SJSA1 (cell line): ENCODE measurements around the gene FRMD3. TPM values are rescaled to one million over a fixed set of nuclear protein-coding genes. Genes with fewer than 3 reads are reported as not detected.
"Not testable (repeated sequence)": the region's sequence is repeated elsewhere in the genome, so short reads cannot be mapped to it uniquely, and the experiment has no call there.

Experiments
- DNase-seq, 2 experiments: peaks; one replicate each; pipeline ENCODE4 v3.0.0-alpha.2; 2015 to 2020; ENCODE audit warnings: low spot score in 2 of 2, low read depth in 1 of 2
- H3K27ac ChIP-seq: fragments of 250-450 bp; sonication (Bioruptor Pico); 2 replicates; pipeline ENCODE4 v1.5.1; 2020; ENCODE audit warnings: mild to moderate bottlenecking, moderate library complexity
- H3K27me3 ChIP-seq: fragments of 250-450 bp; sonication (Bioruptor Pico); replicated peaks from 2 replicates; pipeline ENCODE4 v1.5.1; 2020; ENCODE audit warnings: mild to moderate bottlenecking, moderate library complexity
- H3K36me3 ChIP-seq: fragments of 250-450 bp; sonication (Bioruptor Pico); 2 replicates; pipeline ENCODE4 v1.5.1; 2020; ENCODE audit warnings: mild to moderate bottlenecking
- H3K4me1 ChIP-seq: fragments of 250-450 bp; sonication (Bioruptor Pico); replicated peaks from 2 replicates; pipeline ENCODE4 v1.6.1; 2021; ENCODE audit warnings: mild to moderate bottlenecking
- H3K4me3 ChIP-seq: fragments of 250-450 bp; sonication (Bioruptor Pico); 2 replicates; pipeline ENCODE4 v1.5.1; 2020; ENCODE audit warnings: mild to moderate bottlenecking
- H3K9me3 ChIP-seq: fragments of 250-450 bp; sonication (Bioruptor Pico); replicated peaks from 2 replicates; pipeline ENCODE4 v1.5.1; 2020; ENCODE audit warnings: mild to moderate bottlenecking
- total RNA-seq: library from RNA; depleted of rRNA; stranded (reverse); fragments of >200 nt; shearing (Covaris generic); gene quantifications from 2 replicates; pipeline ENCODE4 v1.2.3, GENCODE V29; 2014

Gene FRMD3
- total RNA-seq, 1 experiment from 2014 or later: 15.5 TPM

DNA sequence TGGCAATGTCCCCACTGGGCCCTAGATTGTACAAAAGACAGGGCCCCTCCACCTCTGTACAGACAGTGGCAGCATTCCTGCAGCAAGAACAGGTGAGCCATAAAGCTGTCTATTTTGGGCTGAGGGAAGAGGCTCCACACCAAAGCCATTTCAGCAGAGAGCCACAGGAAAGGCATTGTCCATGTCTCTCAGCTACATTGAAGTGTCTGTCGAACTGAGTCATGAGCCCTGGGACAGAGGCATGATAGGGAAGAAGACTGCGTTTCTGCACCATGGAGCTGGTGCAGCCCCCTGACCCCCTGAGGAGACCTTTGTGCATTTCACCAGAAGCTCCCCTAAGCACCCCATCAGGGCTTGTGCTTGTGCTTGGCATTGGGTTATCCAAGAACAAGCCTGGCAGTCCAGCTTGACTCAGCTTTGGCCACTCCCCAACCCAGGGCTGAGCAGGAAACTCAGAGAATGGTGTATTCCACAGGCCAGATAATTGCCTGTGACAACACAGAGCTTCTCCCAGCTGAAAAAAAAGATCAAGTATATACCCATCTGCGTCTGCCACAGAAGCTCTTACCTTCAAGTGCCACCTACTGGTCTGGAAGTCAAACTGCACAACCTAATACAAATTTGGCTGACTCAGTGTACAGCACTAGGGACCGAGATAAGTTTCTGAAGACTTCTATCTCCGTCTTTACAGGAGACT, 5.9 kb upstream of the FRMD3 start:
- Histone ChIP-seq H3K4me3 (no peak overlapping the region), H3K27ac (no peak overlapping the region), H3K36me3 (no peaks in the 10 kb centered on the region), H3K9me3 (no peaks in the 10 kb centered on the region), H3K4me1 (peaks cover 14% of the 10 kb centered on the region), H3K27me3 (no peaks in the 10 kb centered on the region)
- DNase-seq: peak; percentile 60 to 66

GRCh38 chr9:83538890-83539238, 663 bp upstream of the FRMD3 start:
- H3K36me3 ChIP-seq: no peaks in the 10 kb centered on the region; the same call in 1 of the 2 replicates
- H3K27me3 ChIP-seq: no peaks in the 10 kb centered on the region
- DNase-seq: no peak
- H3K4me3 ChIP-seq: peak overlapping the region; percentile 63
- no peak overlapping the region for H3K27ac ChIP-seq
- no peaks in the 10 kb centered on the region for H3K9me3 ChIP-seq
- peaks cover 33% of the 10 kb centered on the region for H3K4me1 ChIP-seq

DNA sequence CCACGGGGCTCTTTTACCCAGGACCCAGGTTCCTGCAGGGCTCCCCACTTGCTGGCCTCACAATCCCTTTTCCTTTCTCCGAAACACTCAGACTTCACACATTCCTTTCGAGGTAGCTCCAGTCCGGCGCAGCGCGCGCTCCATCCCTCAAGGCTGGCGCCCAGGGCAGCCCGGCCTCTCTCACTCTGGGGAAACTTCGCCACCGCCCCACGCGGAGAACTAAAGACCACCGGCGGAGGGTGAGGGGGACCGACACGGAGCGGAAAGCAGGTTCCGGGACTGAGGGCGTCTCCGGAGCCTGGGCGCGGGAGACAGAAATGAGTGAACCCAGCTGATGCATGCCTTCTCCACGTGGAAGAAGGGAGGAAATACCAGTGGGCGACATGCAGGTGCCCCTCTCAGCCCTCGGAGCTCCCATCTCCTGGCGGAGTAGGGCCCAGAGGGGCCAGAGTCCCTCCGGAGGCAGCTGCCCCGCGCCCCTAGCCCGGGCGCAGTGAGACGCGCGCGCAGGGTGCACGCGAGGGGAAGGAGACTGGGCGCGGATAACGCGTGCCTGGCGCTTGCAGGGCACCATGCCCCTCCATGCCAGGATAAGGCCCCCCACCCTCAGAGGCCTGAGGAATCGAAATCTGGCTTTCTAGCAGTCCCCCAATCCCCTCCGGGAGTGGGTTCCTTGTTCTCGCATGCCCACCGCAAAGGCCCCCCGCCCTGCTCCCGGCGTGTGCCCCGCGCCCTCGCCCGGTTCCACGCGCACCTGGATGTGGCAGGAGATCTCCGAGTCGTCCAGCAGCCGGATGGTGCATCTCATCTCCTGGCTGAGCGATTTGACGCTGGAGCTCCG, 650 bp downstream of the FRMD3 start:
- peak overlapping the region; percentile 63 for H3K4me3 ChIP-seq
- peak in 1 of 2 experiments; percentile 36 for DNase-seq
- H3K4me1 ChIP-seq: peaks cover 33% of the 10 kb centered on the region
- H3K36me3 ChIP-seq: no peaks in the 10 kb centered on the region; the same call in 1 of the 2 replicates
- H3K27me3 ChIP-seq: no peaks in the 10 kb centered on the region
- H3K9me3 ChIP-seq: no peaks in the 10 kb centered on the region
- peak overlapping the region; percentile 62; the same call in 1 of the 2 replicates for H3K27ac ChIP-seq

- no peak for DNase-seq
- Histone ChIP-seq H3K27me3 (no peaks in the 10 kb centered on the region), H3K9me3 (no peaks in the 10 kb centered on the region), H3K4me1 (peaks cover 32% of the 10 kb centered on the region), H3K36me3 (no peaks in the 10 kb centered on the region; the same call in 1 of the 2 replicates), H3K4me3 (no peak overlapping the region; the same call in 1 of the 2 replicates), H3K27ac (no peak overlapping the region)
These were observed 1.9 kb downstream of the FRMD3 start for GRCh38 chr9:83536332-83536731.

- peaks cover 32% of the 10 kb centered on the region for H3K4me1 ChIP-seq
- H3K4me3 ChIP-seq: no peak overlapping the region
- no peaks in the 10 kb centered on the region for H3K9me3 ChIP-seq
- no peak for DNase-seq
- no peaks in the 10 kb centered on the region; the same call in 1 of the 2 replicates for H3K36me3 ChIP-seq
- H3K27ac ChIP-seq: no peak overlapping the region
- no peaks in the 10 kb centered on the region for H3K27me3 ChIP-seq
These were observed 2.5 kb downstream of the FRMD3 start for GRCh38 chr9:83535736-83536135.

DNA sequence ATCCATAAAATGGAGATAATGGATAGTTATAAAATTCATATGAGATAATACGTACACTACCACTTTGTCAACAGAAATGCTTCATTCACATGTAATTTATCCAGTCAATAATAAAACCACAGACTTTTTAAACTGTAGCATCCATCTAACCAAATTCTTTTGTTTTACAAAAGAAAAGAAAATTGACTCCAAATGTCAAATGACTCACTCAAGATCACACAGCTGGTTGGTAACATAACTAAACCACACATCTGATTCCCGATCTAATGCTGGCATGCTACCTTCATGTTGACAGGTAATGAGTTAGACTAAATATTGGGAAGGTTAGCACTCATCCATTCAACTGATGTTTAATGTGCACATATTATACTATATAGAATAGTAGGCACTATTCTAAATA, 4.9 kb downstream of the FRMD3 start:
- no peaks in the 10 kb centered on the region for H3K9me3 ChIP-seq
- no peak overlapping the region for H3K4me3 ChIP-seq
- no peaks in the 10 kb centered on the region; the same call in 1 of the 2 replicates for H3K36me3 ChIP-seq
- peak in 1 of 2 experiments; percentile 37 for DNase-seq
- H3K4me1 ChIP-seq: peaks cover 25% of the 10 kb centered on the region
- no peak overlapping the region for H3K27ac ChIP-seq
- no peaks in the 10 kb centered on the region for H3K27me3 ChIP-seq

DNA sequence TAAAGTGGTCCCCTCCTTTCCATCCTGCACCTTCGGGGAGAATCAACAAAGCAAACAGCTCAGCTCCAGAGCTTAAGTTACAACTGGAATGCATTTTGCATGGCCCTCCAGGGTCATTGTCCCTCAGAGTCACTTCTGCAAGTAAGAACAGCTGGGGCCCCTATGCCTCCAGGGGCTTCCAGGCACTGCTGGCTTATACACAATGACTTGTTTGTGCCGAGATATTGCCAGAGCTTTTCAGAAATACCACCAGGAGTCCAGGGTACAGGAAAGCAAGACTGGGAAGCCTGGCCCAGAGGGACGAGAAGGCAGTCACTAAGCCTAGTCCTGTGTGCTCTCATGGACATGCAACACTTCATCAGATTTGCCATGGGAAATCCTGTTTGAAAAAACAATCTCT, 11.3 kb downstream of the FRMD3 start:
- no peaks in the 10 kb centered on the region for H3K27me3 ChIP-seq
- no peaks in the 10 kb centered on the region for H3K9me3 ChIP-seq
- DNase-seq: no peak
- H3K36me3 ChIP-seq: no peaks in the 10 kb centered on the region
- no peaks in the 10 kb centered on the region for H3K4me1 ChIP-seq
- no peak overlapping the region for H3K4me3 ChIP-seq
- H3K27ac ChIP-seq: no peak overlapping the region

DNA sequence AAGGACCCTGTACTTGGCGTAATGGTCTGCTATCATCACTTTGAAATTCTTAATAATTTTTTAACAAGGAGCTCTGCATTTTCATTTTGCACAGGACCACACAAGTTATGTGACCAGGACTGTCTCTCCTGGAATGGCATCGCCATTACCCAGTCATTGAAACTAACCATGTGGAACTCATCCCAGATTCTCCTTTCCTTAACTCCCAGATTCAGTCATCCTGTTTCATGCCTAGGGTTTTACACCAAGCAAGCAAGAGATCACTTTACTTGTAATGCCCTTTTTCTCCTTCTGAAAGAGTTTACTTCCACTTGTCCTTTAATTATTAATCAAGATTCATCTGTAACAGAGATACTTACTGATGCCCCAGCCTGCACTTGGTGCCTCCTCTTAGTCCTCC, 12.0 kb downstream of the FRMD3 start:
- Histone ChIP-seq H3K27ac (no peak overlapping the region), H3K27me3 (no peaks in the 10 kb centered on the region), H3K4me3 (no peak overlapping the region), H3K4me1 (no peaks in the 10 kb centered on the region), H3K9me3 (no peaks in the 10 kb centered on the region), H3K36me3 (no peaks in the 10 kb centered on the region)
- no peak for DNase-seq

GRCh38 chr9:83523684-83524083, 14.5 kb downstream of the FRMD3 start:
- Histone ChIP-seq H3K9me3 (no peaks in the 10 kb centered on the region), H3K27me3 (no peaks in the 10 kb centered on the region), H3K4me3 (no peak overlapping the region), H3K27ac (no peak overlapping the region), H3K36me3 (no peaks in the 10 kb centered on the region), H3K4me1 (no peaks in the 10 kb centered on the region)
- no peak for DNase-seq

- Histone ChIP-seq H3K36me3 (no peaks in the 10 kb centered on the region), H3K4me3 (no peak overlapping the region), H3K9me3 (no peaks in the 10 kb centered on the region), H3K27ac (no peak overlapping the region), H3K27me3 (no peaks in the 10 kb centered on the region), H3K4me1 (no peaks in the 10 kb centered on the region)
- DNase-seq: no peak
These were observed 16.8 kb downstream of the FRMD3 start for GRCh38 chr9:83521411-83521810.

DNA sequence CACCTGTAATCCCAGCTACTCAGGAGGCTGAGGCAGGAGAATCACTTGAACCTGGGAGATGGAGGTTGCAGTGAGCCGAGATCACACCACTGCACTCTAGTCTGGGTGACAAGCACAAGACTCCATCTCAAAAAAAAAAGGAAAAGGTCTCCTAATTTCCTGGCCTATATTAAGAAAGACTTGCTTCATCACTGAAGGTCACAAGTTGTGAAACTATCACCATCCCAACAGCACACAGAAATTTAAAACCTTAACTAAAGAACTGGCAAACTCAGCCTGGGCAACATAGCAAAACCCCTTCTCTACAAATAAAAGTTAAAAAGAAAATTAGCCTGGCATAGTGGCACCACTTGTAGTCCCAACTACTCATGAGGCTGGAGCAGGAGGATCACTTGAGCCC, 17.2 kb downstream of the FRMD3 start:
- Histone ChIP-seq H3K27me3 (no peaks in the 10 kb centered on the region), H3K27ac (no peak overlapping the region), H3K9me3 (no peaks in the 10 kb centered on the region), H3K4me1 (no peaks in the 10 kb centered on the region), H3K4me3 (no peak overlapping the region), H3K36me3 (no peaks in the 10 kb centered on the region)
- no peak for DNase-seq

- Histone ChIP-seq H3K27ac (no peak overlapping the region), H3K4me3 (no peak overlapping the region), H3K9me3 (no peaks in the 10 kb centered on the region), H3K36me3 (no peaks in the 10 kb centered on the region), H3K4me1 (no peaks in the 10 kb centered on the region), H3K27me3 (no peaks in the 10 kb centered on the region)
- no peak for DNase-seq
These were observed 17.9 kb downstream of the FRMD3 start for GRCh38 chr9:83520292-83520691.

GRCh38 chr9:83517980-83518379, 20.2 kb downstream of the FRMD3 start:
- H3K27ac ChIP-seq, H3K27me3 ChIP-seq, H3K4me3 ChIP-seq, H3K9me3 ChIP-seq, H3K4me1 ChIP-seq, H3K36me3 ChIP-seq, DNase-seq: not testable (repeated sequence)

DNA sequence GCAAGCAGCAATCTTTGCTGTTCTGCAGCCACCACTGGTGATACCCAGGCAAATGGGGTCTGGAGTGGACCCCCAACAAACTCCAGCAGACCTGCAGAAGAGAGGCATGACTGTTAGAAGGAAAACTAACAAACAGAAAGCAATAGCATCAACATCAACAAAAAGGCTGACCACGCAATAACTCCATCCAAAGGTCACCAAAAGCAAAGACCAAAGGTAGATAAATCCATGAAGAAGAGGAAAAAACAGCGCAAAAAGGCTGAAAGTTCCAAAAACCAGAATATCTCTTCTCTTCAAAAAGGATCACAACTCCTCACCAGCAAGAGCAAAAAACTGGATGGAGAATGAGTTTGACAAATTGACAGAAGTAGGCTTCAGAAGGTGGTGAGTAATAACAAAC, 23.4 kb downstream of the FRMD3 start:
- H3K9me3 ChIP-seq: no peaks in the 10 kb centered on the region
- H3K27ac ChIP-seq: no peak overlapping the region
- H3K4me3 ChIP-seq: no peak overlapping the region
- no peak for DNase-seq
- no peaks in the 10 kb centered on the region for H3K27me3 ChIP-seq
- H3K36me3 ChIP-seq: 0 out of 2 replicates have a peak, but pooled peaks cover 4% of the 10 kb centered on the region
- peaks cover 22% of the 10 kb centered on the region for H3K4me1 ChIP-seq
